GM12878 (cell line): ENCODE results near the gene KIRREL2. TPM values are rescaled to one million over a fixed set of nuclear protein-coding genes. Genes with fewer than 3 reads are reported as not detected.

Experiments used
- ATAC-seq: fragments of 200-7000 bp; cut with Tn5 transposase; 3 replicates; pipeline ENCODE4 v1.9.1; 2020; ENCODE audit warnings: mild to moderate bottlenecking, moderate library complexity
- Bru-seq: library from RNA; stranded (reverse); fragments of 400-500 nt; gene quantifications from one replicate; lab custom pipeline; 2021; lab: Mats Ljungman, UMichigan
- BruChase-seq, 2 experiments: library from RNA; stranded (reverse); fragments of 400-500 nt; gene quantifications; one replicate each; lab custom pipeline; 2021; lab: Mats Ljungman, UMichigan
- BruUV-seq: library from RNA; stranded (reverse); fragments of 400-500 nt; replicated peaks from 2 replicates; lab custom pipeline; 2021; lab: Mats Ljungman, UMichigan
- CTCF ChIA-PET: fragments of 300-600 bp; sonication (Branson Sonifier 250); formaldehyde crosslinking; extraction: SDS; loops from one replicate; lab custom pipeline; 2021; ENCODE audit warnings: inconsistent platforms; lab: Yijun Ruan, JAX
- POLR2A ChIA-PET: fragments of 350-600 bp; formaldehyde crosslinking; extraction: SDS; loops from one replicate; lab custom pipeline; 2021; ENCODE audit warnings: inconsistent platforms; lab: Charles Lee
- RAD21 ChIA-PET: fragments of 300-600 bp; sonication (Branson Sonifier 250); formaldehyde crosslinking; loops from one replicate; lab custom pipeline; 2023; ENCODE audit warnings: antibody characterized with exemption; ENCODE audit not compliant: unreplicated experiment; lab: Charles Lee
- SMC1A ChIA-PET: fragments of 300-600 bp; sonication (Branson Sonifier 250); formaldehyde crosslinking; loops from one replicate; lab custom pipeline; 2023; ENCODE audit not compliant: unreplicated experiment, uncharacterized antibody; lab: Charles Lee
- DNase-seq: peaks from one replicate; pipeline ENCODE4 v3.0.0-alpha.2; 2011; ENCODE audit warnings: low read depth, low spot score
- FAIRE-seq: peaks from 3 replicates; lab custom pipeline; 2011; peaks lifted over from hg19 to GRCh38; lab: Jason Lieb, UNC
- H2AFZ ChIP-seq: 2 replicates; pipeline ENCODE4 v1.6.0; 2011; ENCODE audit warnings: low read depth, low read length, control low read depth; ENCODE audit not compliant: control insufficient read depth
- H3K27ac ChIP-seq: 2 replicates; pipeline ENCODE4 v1.5.1; 2011; ENCODE audit warnings: control low read depth; ENCODE audit not compliant: control insufficient read depth, insufficient read depth
- H3K27me3 ChIP-seq, 2 experiments: replicated peaks in 1 of 2; 2 replicates each; pipeline versions ENCODE4 v1.6.0 to v1.6.1; 2011; ENCODE audit warnings: low read length in 1 of 2; ENCODE audit not compliant: control insufficient read depth in 2 of 2, insufficient read depth in 2 of 2
- H3K36me3 ChIP-seq, 2 experiments: 2 replicates each; pipeline ENCODE4 v1.5.1; 2011; ENCODE audit warnings: low read length in 1 of 2; ENCODE audit not compliant: control insufficient read depth in 2 of 2, insufficient read depth in 2 of 2
- H3K4me1 ChIP-seq: 2 replicates; pipeline ENCODE4 v1.6.1; 2011; ENCODE audit warnings: mild to moderate bottlenecking, low read length, moderate library complexity, mixed read lengths; ENCODE audit not compliant: control insufficient read depth, insufficient read depth
- H3K4me2 ChIP-seq: 2 replicates; pipeline ENCODE4 v1.6.0; 2011; ENCODE audit warnings: control low read depth; ENCODE audit not compliant: control insufficient read depth, insufficient read depth
- H3K4me3 ChIP-seq: fragments of 200-600 bp; sonication (generic); 2 replicates; pipeline ENCODE4 v1.5.1; 2016
- H3K79me2 ChIP-seq: 2 replicates; pipeline ENCODE4 v1.6.0; 2011; ENCODE audit warnings: low read length; ENCODE audit not compliant: control insufficient read depth, insufficient read depth
- H3K9ac ChIP-seq: 2 replicates; pipeline ENCODE4 v1.8.0; 2011; ENCODE audit warnings: low read length, control low read depth, mixed read lengths; ENCODE audit not compliant: control insufficient read depth, insufficient read depth
- H3K9me3 ChIP-seq: replicated peaks from 3 replicates; pipeline ENCODE4 v1.5.1; 2011; ENCODE audit warnings: mild to moderate bottlenecking, low read length; ENCODE audit not compliant: control insufficient read depth, insufficient read depth
- H4K20me1 ChIP-seq: 2 replicates; pipeline ENCODE4 v1.6.0; 2011; ENCODE audit not compliant: control insufficient read depth, insufficient read depth
- BACH1 ChIP-seq: fragments of 450-650 bp; IDR thresholded peaks from 2 replicates; pipeline ENCODE4 v1.6.1; 2017; ENCODE audit warnings: mild to moderate bottlenecking, borderline replicate concordance
- CHD2 ChIP-seq: IDR thresholded peaks from 2 replicates; pipeline ENCODE4 v1.6.1; 2011; ENCODE audit warnings: low read depth, low read length, improper control_type of control experiment, borderline replicate concordance
- IRF4 ChIP-seq: IDR thresholded peaks from 2 replicates; pipeline ENCODE4 v1.6.1; 2011; ENCODE audit warnings: low read depth, low read length
- RUNX3 ChIP-seq: IDR thresholded peaks from 2 replicates; pipeline ENCODE4 v1.6.1; 2012; ENCODE audit warnings: low read length, inconsistent platforms
- SMC3 ChIP-seq: IDR thresholded peaks from 2 replicates; pipeline ENCODE4 v1.6.1; 2011; ENCODE audit warnings: low read length, improper control_type of control experiment, borderline replicate concordance
- ZZZ3 ChIP-seq: IDR thresholded peaks from 2 replicates; pipeline ENCODE4 v1.6.1; 2011; ENCODE audit warnings: low read depth; ENCODE audit not compliant: control insufficient read depth, insufficient read length
- whole genome bisulfite sequencing: methylation state at CpG from one replicate; pipeline ENCODE4 v1.1.6; 2016; ENCODE audit warnings: low lambda C conversion rate; ENCODE audit not compliant: insufficient replicate concordance, insufficient coverage; ENCODE audit errors: missing lambda C conversion rate; 5-methylcytosine and 5-hydroxymethylcytosine counted together
- in situ Hi-C: fragments of 300-500 bp; cut with MboI; formaldehyde crosslinking; loops from 9 replicates; pipeline ENCODE4 v1.14.3; 2018; ENCODE audit warnings: mixed read lengths
- intact Hi-C: fragments of 100-400 bp; cut with micrococcal nuclease; formaldehyde crosslinking; loops from one replicate; pipeline ENCODE4 v1.14.2; 2022; ENCODE audit not compliant: unreplicated experiment
- long read RNA-seq, 2 experiments: library from polyadenylated mRNA; unstranded; transcript quantifications; one replicate each; pipeline ENCODE4 v2.0.0, GENCODE V29; 2019 to 2020
- polyA minus RNA-seq, 3 experiments: library from RNA; depleted of rRNA, polyadenylated mRNA; stranded (reverse); fragments of >200 nt; gene quantifications; 2 replicates each; pipeline ENCODE4 v1.2.3, GENCODE V29; 2011
- polyA plus RNA-seq, 11 experiments: library from polyadenylated mRNA; depleted of rRNA in 4 of 11; unstranded in 6 of 11; stranded (reverse) in 5 of 11; fragments of >200 nt; fragmentation: Nextera tagmentation in 4 of 11; fragmentation: Illumina TruSeq in 1 of 11; extraction: Ambion mirVana in 4 of 11; extraction: Trizol in 1 of 11; gene quantifications; 1 replicate in 1 of 11; 2 replicates in 10 of 11; pipeline versions ENCODE4 v1.2.1 to v1.2.3, GENCODE V29; 2011 to 2016; ENCODE audit warnings: inconsistent platforms in 2 of 11, missing spikeins in 2 of 11, low read depth in 1 of 11
- total RNA-seq, 4 experiments: library from RNA; depleted of rRNA in 3 of 4; stranded (reverse); fragments of >200 nt in 3 of 4; fragmentation: Illumina TruSeq in 1 of 4; extraction: Trizol in 1 of 4; gene quantifications; 2 replicates each; pipeline versions ENCODE4 v1.2.1 to v1.2.3, GENCODE V29; 2013 to 2021

Gene KIRREL2
- 0.39 and 0.69 TPM in 2 replicates for total RNA-seq (2013; cell fraction: nucleolus; rRNA removed)
- total RNA-seq (2014; rRNA removed) (not detected in 2 replicates), total RNA-seq (2014; rRNA removed; fragmentation: Illumina TruSeq; extraction: Trizol) (not detected in 2 replicates), total RNA-seq (2021) (not detected in 2 replicates), polyA plus RNA-seq (2011; rRNA removed) (0.03 TPM in 1 of 2 replicates, not detected in the other), polyA plus RNA-seq (2014; fragmentation: Illumina TruSeq; extraction: Trizol) (0.08 TPM in 1 of 2 replicates, not detected in the other), polyA plus RNA-seq (2014; fragmentation: Nextera tagmentation; extraction: Ambion mirVana) (not detected), polyA plus RNA-seq (2014; rRNA removed) (0.06 TPM in 1 of 2 replicates, not detected in the other), polyA plus RNA-seq (2016; fragmentation: Nextera tagmentation; extraction: Ambion mirVana) (not detected), polyA minus RNA-seq (2011; rRNA and poly(A)+ RNA removed) (0.10 TPM in 1 of 2 replicates, not detected in the other), Bru-seq, nascent RNA (percentile 19 among the genes with signal in this experiment), BruChase-seq, experiment 1, labeled RNA remaining after a 6-hour chase (percentile 15 among the genes with signal in this experiment), BruChase-seq, experiment 2, labeled RNA remaining after a 2-hour chase (percentile 8 among the genes with signal in this experiment)
- polyA plus RNA-seq (2011; ENCODE audit: low read depth) = not detected
- polyA plus RNA-seq (2011; cell fraction: cytosol; rRNA removed) = 0.05 and 0.10 TPM in 2 replicates
- 0.12 and 0.24 TPM in 2 replicates for polyA plus RNA-seq (2011; cell fraction: nucleus; rRNA removed)
- 0.07 and 0.18 TPM in 2 replicates for polyA plus RNA-seq (2012)
- not detected in 2 replicates for polyA minus RNA-seq (2011; cell fraction: cytosol; rRNA and poly(A)+ RNA removed)
- polyA minus RNA-seq (2011; cell fraction: nucleus; rRNA and poly(A)+ RNA removed) = 0.12 TPM in 1 of 2 replicates, not detected in the other
- long read RNA-seq, experiment 1 = 0 reads
- long read RNA-seq, experiment 2 = 0 reads

- Histone ChIP-seq H3K4me1 (peaks cover 3% of the 10 kb centered on the region; the same call in 1 of the 2 replicates), H2AFZ (peak within 1 kb of the TSS; percentile 72), H3K36me3 (no peaks in the 10 kb centered on the region), H3K9ac (no peak within 1 kb of the TSS; the same call in 1 of the 2 replicates), H3K4me3 (peak within 1 kb of the TSS; percentile 68), H4K20me1 (no peaks in the 10 kb centered on the region), H3K79me2 (no peaks in the 10 kb centered on the region), H3K4me2 (peak within 1 kb of the TSS; percentile 90), H3K27me3 (peaks cover 14 to 16% of the 10 kb centered on the region in 2 experiments; a peak in 3 of 4 replicates), H3K27ac (no peak within 1 kb of the TSS), H3K9me3 (no peaks in the 10 kb centered on the region)
- ChIA-PET CTCF (no interaction called here), RAD21 (no interaction called here), SMC1A (no interaction called here), POLR2A (no interaction called here)
- intact Hi-C loops = no loop called here
- no peak for DNase-seq
- peak; percentile 59 for ATAC-seq
- 2% methylated on average over 26 of the region's 42 CpGs for WGBS
- no TSS peak for BruUV-seq
- in situ Hi-C loops = no loop called here
- TF ChIP-seq CHD2 = no peak
- no peak for TF ChIP-seq BACH1
- no peak for TF ChIP-seq SMC3
- TF ChIP-seq ZZZ3 = no peak
- TF ChIP-seq IRF4 = no peak
- no peak for TF ChIP-seq RUNX3
- TF ChIP-seq, all 136 proteins: peak for 0
- no peak for FAIRE-seq
Observed at GRCh38 chr19:35856546-35857149, at the start of gene KIRREL2. Gene KIRREL2, plus strand, starts transcription at chr19:35856911. Its CDS starts 209 bp downstream, at chr19:35857120.
